SU-DHL-6 (cell line): ENCODE data around the gene REXO5.

Source experiments
- CTCF ChIP-seq: fragments of 200-600 bp; sonication (generic); IDR thresholded peaks from one replicate; pipeline ENCODE4 v1.5.1; 2017; ENCODE audit warnings: antibody characterized with exemption, mild to moderate bottlenecking, low read length, moderate library complexity; ENCODE audit not compliant: insufficient read depth, poor library complexity, severe bottlenecking
- EZH2phosphoT487 ChIP-seq: fragments of 200-600 bp; sonication (generic), shearing (Covaris generic); conservative IDR thresholded peaks from 2 replicates; pipeline ENCODE4 v1.6.1; 2018; ENCODE audit warnings: mild to moderate bottlenecking, antibody characterized with exemption, low read length, moderate library complexity, mixed read lengths

DNA sequence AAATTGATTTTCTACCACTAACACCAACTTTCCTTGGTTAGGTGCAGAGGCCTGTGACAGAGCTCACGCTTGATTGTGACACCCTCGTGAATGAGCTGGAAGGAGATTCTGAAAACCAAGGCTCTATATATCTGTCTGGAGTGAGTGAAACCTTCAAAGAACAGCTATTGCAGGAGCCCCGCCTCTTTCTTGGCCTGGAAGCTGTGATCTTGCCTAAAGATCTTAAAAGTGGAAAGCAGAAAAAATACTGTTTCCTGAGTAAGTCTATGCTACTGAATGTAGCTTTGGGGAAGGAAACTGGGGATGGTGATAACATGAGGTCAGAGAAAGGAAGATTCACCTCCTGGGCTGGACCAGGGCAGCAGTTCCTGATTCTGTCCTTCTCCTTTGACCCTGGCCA, 38.3 kb downstream of the REXO5 start:
- TF ChIP-seq CTCF: no peak
- TF ChIP-seq EZH2phosphoT487: no peak
